ENCODE measurements around the gene SSBP2.
"Not testable (repeated sequence)": the region's sequence is repeated elsewhere in the genome, so short reads cannot be mapped to it uniquely, and the experiment has no call there.

Gene SSBP2

GRCh38 chr5:81418606-81419005, 332.3 kb downstream of the SSBP2 start:
- DNase-seq (ENCODE audit: extremely low read depth, low read depth) = no peak
- H3K4me3 ChIP-seq (replicated peaks; ENCODE audit: low read depth, low read length) = no peak overlapping the region
- no peak for TF ChIP-seq CTCF (IDR thresholded peaks at IDR 0.05; ENCODE audit: low read depth, low read length, missing control alignments)

- DNase-seq (ENCODE audit: extremely low read depth, low read depth) = no peak
- no peak for TF ChIP-seq CTCF (IDR thresholded peaks at IDR 0.05; ENCODE audit: low read depth, low read length, missing control alignments)
- H3K4me3 ChIP-seq (replicated peaks; ENCODE audit: low read depth, low read length) = no peak overlapping the region
Measured at GRCh38 chr5:81417052-81417451, 333.8 kb downstream of the SSBP2 start.

- H3K4me3 ChIP-seq (replicated peaks; ENCODE audit: low read depth, low read length) = no peak overlapping the region
- TF ChIP-seq CTCF (IDR thresholded peaks at IDR 0.05; ENCODE audit: low read depth, low read length, missing control alignments) = no peak
- DNase-seq (ENCODE audit: extremely low read depth, low read depth) = no peak
Measured at GRCh38 chr5:81409896-81410295, 341.0 kb downstream of the SSBP2 start.

- no peak for DNase-seq (ENCODE audit: extremely low read depth, low read depth)
- TF ChIP-seq CTCF (IDR thresholded peaks at IDR 0.05; ENCODE audit: low read depth, low read length, missing control alignments) = no peak
- no peak overlapping the region for H3K4me3 ChIP-seq (replicated peaks; ENCODE audit: low read depth, low read length)
Measured at GRCh38 chr5:81409361-81409760, 341.5 kb downstream of the SSBP2 start.

GRCh38 chr5:81408496-81408895, 342.4 kb downstream of the SSBP2 start:
- no peak for TF ChIP-seq CTCF (IDR thresholded peaks at IDR 0.05; ENCODE audit: low read depth, low read length, missing control alignments)
- no peak overlapping the region for H3K4me3 ChIP-seq (replicated peaks; ENCODE audit: low read depth, low read length)
- no peak for DNase-seq (ENCODE audit: extremely low read depth, low read depth)

- H3K4me3 ChIP-seq (replicated peaks; ENCODE audit: low read depth, low read length); DNase-seq (ENCODE audit: extremely low read depth, low read depth): not testable (repeated sequence)
Measured at GRCh38 chr5:81407811-81408210, 343.1 kb downstream of the SSBP2 start.

GRCh38 chr5:81405126-81405891, 345.6 kb downstream of the SSBP2 start:
- TF ChIP-seq CTCF (IDR thresholded peaks at IDR 0.05; ENCODE audit: low read depth, low read length, missing control alignments) = no peak
- H3K4me3 ChIP-seq (replicated peaks; ENCODE audit: low read depth, low read length) = no peak overlapping the region
- no peak for DNase-seq (ENCODE audit: extremely low read depth, low read depth)

Data from HFF-Myc (cell line).